ENCODE data around the gene CTTN. TPM values are rescaled to one million over a fixed set of nuclear protein-coding genes. Genes with fewer than 3 reads are reported as not detected.

Gene CTTN
- total RNA-seq (2022; extraction: Qiagen RNA extraction; ENCODE audit: low read depth), result 211 to 221 TPM (median 215 TPM) in 5 replicates

GRCh38 chr11:70397983-70398833 lies at the start of gene CTTN:
CTTN (plus strand) TSS chr11:70398529; CDS start chr11:70407298, 8,769 bp downstream.

Other genes starting within 250 kb of the CTTN start
- 57.1 to 77.2 TPM (median 71.5 TPM) in 5 replicates for gene FADD, start 195.2 kb upstream of the CTTN start, total RNA-seq (2022; extraction: Qiagen RNA extraction; ENCODE audit: low read depth)
- 24.9 to 31.9 TPM (median 28.7 TPM) in 5 replicates for gene PPFIA1, start 127.8 kb upstream of the CTTN start, total RNA-seq (2022; extraction: Qiagen RNA extraction; ENCODE audit: low read depth)